Neural cell (in vitro differentiated cells): ENCODE data around the gene ARHGEF11.

Source experiments
- CTCF ChIP-seq: fragments of 450-650 bp; IDR thresholded peaks from 2 replicates; pipeline ENCODE4 v1.5.1; 2014; ENCODE audit warnings: antibody characterized with exemption, mild to moderate bottlenecking, moderate library complexity; ENCODE audit not compliant: poor library complexity, severe bottlenecking
- EP300 ChIP-seq: fragments of 450-650 bp; conservative IDR thresholded peaks from 2 replicates; pipeline ENCODE4 v1.6.1; 2014; ENCODE audit warnings: antibody characterized with exemption, mild to moderate bottlenecking, moderate library complexity; ENCODE audit not compliant: poor library complexity, severe bottlenecking
- EZH2 ChIP-seq: fragments of 200-600, 300-800 bp; shearing (Covaris generic), sonication (generic); IDR thresholded peaks from 2 replicates; pipeline ENCODE4 v1.6.1; 2014; ENCODE audit warnings: antibody characterized with exemption, low read length, borderline replicate concordance, mild to moderate bottlenecking; ENCODE audit not compliant: insufficient read depth, poor library complexity, severe bottlenecking
- MXI1 ChIP-seq: fragments of 450-650 bp; conservative IDR thresholded peaks from 2 replicates; pipeline ENCODE4 v1.6.1; 2014; ENCODE audit warnings: antibody characterized with exemption, mild to moderate bottlenecking; ENCODE audit not compliant: poor library complexity, severe bottlenecking
- POLR2AphosphoS5 ChIP-seq: IDR thresholded peaks from 2 replicates; pipeline ENCODE4 v1.6.1; 2012
- RAD21 ChIP-seq: fragments of 450-650 bp; conservative IDR thresholded peaks from 2 replicates; pipeline ENCODE4 v1.6.1; 2014; ENCODE audit warnings: antibody characterized with exemption, mild to moderate bottlenecking, moderate library complexity
- REST ChIP-seq: IDR thresholded peaks from 2 replicates; pipeline ENCODE4 v1.6.1; 2012; ENCODE audit warnings: borderline replicate concordance
- SMC3 ChIP-seq: fragments of 450-650 bp; conservative IDR thresholded peaks from 2 replicates; pipeline ENCODE4 v1.6.1; 2014; ENCODE audit warnings: antibody characterized with exemption, mild to moderate bottlenecking, moderate library complexity; ENCODE audit not compliant: poor library complexity
- TAF1 ChIP-seq: IDR thresholded peaks from 2 replicates; pipeline ENCODE4 v1.6.1; 2012; ENCODE audit warnings: low read depth

- TF ChIP-seq TAF1 (no peak), CTCF (no peak), REST (no peak), EZH2 (no peak), RAD21 (no peak), POLR2AphosphoS5 (no peak), EP300 (no peak), MXI1 (no peak), SMC3 (no peak)
These were observed 103.4 kb downstream of the ARHGEF11 start for GRCh38 chr1:156942176-156942575.
